ENCODE measurements around the gene PTPRA. TPM values are rescaled to one million over a fixed set of nuclear protein-coding genes. Genes with fewer than 3 reads are reported as not detected.

The PTPRA gene
- polyA plus RNA-seq, 3 donors = 13.0 to 41.9 (median 13.1) TPM

GRCh38 chr20:3045816-3046676, 172.8 kb downstream of the PTPRA start, which contains the start of gene MRPS26:
TSS of gene MRPS26 (plus strand) at chr20:3046052. CDS start at chr20:3046069, 17 bp downstream.
- under 1% methylated on average over 104 of the region's 104 CpGs for WGBS (ENCODE audit: insufficient coverage)
- Mint-ChIP-seq H3K9me3 (no peaks in the 10 kb centered on the region), H3K27me3 (ENCODE audit: low read depth in 3 of 3) (peaks cover 1 to 3% (median 2%) of the 10 kb centered on the region in 3 donors), H3K4me1 (peaks cover 19% of the 10 kb centered on the region), H3K36me3 (peaks cover 36 to 40% of the 10 kb centered on the region in 2 donors), H3K27ac (peak within 1 kb of the TSS; percentile 85 to 96 (median 92)), H3K4me3 (peak within 1 kb of the TSS; percentile 82 to 87)
- peak within 1 kb of the TSS; percentile 99 for H3K4me2 ChIP-seq (replicated peaks; ENCODE audit: extremely low read depth, low read length, poor library complexity, severe bottlenecking)
- peak within 1 kb of the TSS; percentile 80 for H3K9ac ChIP-seq (ENCODE audit: insufficient read depth, low read length, poor library complexity, severe bottlenecking)
- DNase-seq = peak; percentile 71 to 78 (median 75)
- H3K36me3 ChIP-seq (replicated peaks in 1 of 2; ENCODE audit: control insufficient read depth in 1 of 2, insufficient read depth in 2 of 2, low read length in 2 of 2) = peaks cover 20 to 40% of the 10 kb centered on the region in 2 donors
- H3K79me2 ChIP-seq (ENCODE audit: insufficient read depth, low read length) = peaks cover 7% of the 10 kb centered on the region
- H3K27ac ChIP-seq (ENCODE audit: low read depth in 1 of 2, low read length in 2 of 2) = peak within 1 kb of the TSS; percentile 65 to 87
- H3K9me3 ChIP-seq (replicated peaks in 1 of 2; ENCODE audit: control insufficient read depth in 1 of 2, insufficient read depth in 1 of 2, low read length in 2 of 2) = no peaks in the 10 kb centered on the region
- H2AFZ ChIP-seq (ENCODE audit: insufficient read depth, low read depth, low read length, poor library complexity, severe bottlenecking) = peak within 1 kb of the TSS; percentile 99
- peaks cover 16 to 26% of the 10 kb centered on the region in 2 donors for H3K4me1 ChIP-seq (ENCODE audit: control insufficient read depth in 1 of 2, insufficient read depth in 2 of 2, low read length in 2 of 2)
- H3K4me3 ChIP-seq (replicated peaks in 1 of 3; ENCODE audit: low read depth in 2 of 3, low read length in 3 of 3) = peak within 1 kb of the TSS; percentile 65 to 97 (median 88)
- no peaks in the 10 kb centered on the region for H3K27me3 ChIP-seq (ENCODE audit: control insufficient read depth in 2 of 2, insufficient read depth in 2 of 2, low read length in 2 of 2)
- intact Hi-C loops (cut with micrococcal nuclease) = loop anchor here in 1 of 2 donors (5.0 kb wide), 1 partner anchor 156 kb away; the partner anchor contains the start of gene DDRGK1
- TF ChIP-seq CTCF (IDR thresholded peaks at IDR 0.05) = no peak
- no peaks in the 10 kb centered on the region for H4K20me1 ChIP-seq (ENCODE audit: insufficient read depth, low read length)

GRCh38 chr20:3046677-3047462, 173.6 kb downstream of the PTPRA start:
- 47% methylated on average over 35 of the region's 39 CpGs for WGBS (ENCODE audit: insufficient coverage)
- Histone ChIP-seq H3K36me3 (replicated peaks in 1 of 2; ENCODE audit: control insufficient read depth in 1 of 2, insufficient read depth in 2 of 2, low read length in 2 of 2) (peaks cover 20 to 38% of the 10 kb centered on the region in 2 donors), H3K27me3 (ENCODE audit: control insufficient read depth in 2 of 2, insufficient read depth in 2 of 2, low read length in 2 of 2) (no peaks in the 10 kb centered on the region), H3K4me1 (ENCODE audit: control insufficient read depth in 1 of 2, insufficient read depth in 2 of 2, low read length in 2 of 2) (peaks cover 16 to 26% of the 10 kb centered on the region in 2 donors), H3K9ac (ENCODE audit: insufficient read depth, low read length, poor library complexity, severe bottlenecking) (peak overlapping the region; percentile 80), H3K27ac (ENCODE audit: low read depth in 1 of 2, low read length in 2 of 2) (no peak overlapping the region), H2AFZ (ENCODE audit: insufficient read depth, low read depth, low read length, poor library complexity, severe bottlenecking) (peak overlapping the region; percentile 99), H3K4me2 (replicated peaks; ENCODE audit: extremely low read depth, low read length, poor library complexity, severe bottlenecking) (peak overlapping the region; percentile 99), H3K4me3 (replicated peaks in 1 of 3; ENCODE audit: low read depth in 2 of 3, low read length in 3 of 3) (peak overlapping the region; percentile 65 to 97 (median 88)), H3K9me3 (replicated peaks in 1 of 2; ENCODE audit: control insufficient read depth in 1 of 2, insufficient read depth in 1 of 2, low read length in 2 of 2) (no peaks in the 10 kb centered on the region), H3K79me2 (ENCODE audit: insufficient read depth, low read length) (peaks cover 7% of the 10 kb centered on the region), H4K20me1 (ENCODE audit: insufficient read depth, low read length) (no peaks in the 10 kb centered on the region)
- no peaks in the 10 kb centered on the region for H3K9me3 Mint-ChIP-seq
- peak overlapping the region; percentile 80 to 87 for H3K4me3 Mint-ChIP-seq
- H3K4me1 Mint-ChIP-seq = peaks cover 19% of the 10 kb centered on the region
- H3K36me3 Mint-ChIP-seq = peaks cover 31 to 35% of the 10 kb centered on the region in 2 donors
- intact Hi-C loops (cut with micrococcal nuclease) = loop anchor here in 1 of 2 donors (5.0 kb wide), 1 partner anchor 155 kb away; the partner anchor contains the start of gene DDRGK1
- TF ChIP-seq CTCF (IDR thresholded peaks at IDR 0.05) = no peak
- DNase-seq = no peak
- peaks cover 0 to 2% (median 1%) of the 10 kb centered on the region in 3 donors for H3K27me3 Mint-ChIP-seq (ENCODE audit: low read depth in 3 of 3)
- H3K27ac Mint-ChIP-seq = peak overlapping the region in 5 of 7 donors; percentile 21 to 70 (median 35)
